Measurements from ENCODE around the gene TACR1. TPM values are rescaled to one million over a fixed set of nuclear protein-coding genes. Genes with fewer than 3 reads are reported as not detected.

The TACR1 gene
- total and polyA plus RNA-seq, 2 of the 8 experiments (the other 6 are each of a cell fraction or from before 2014, with no cell fraction given) = 0.09 to 0.37 TPM

DNA sequence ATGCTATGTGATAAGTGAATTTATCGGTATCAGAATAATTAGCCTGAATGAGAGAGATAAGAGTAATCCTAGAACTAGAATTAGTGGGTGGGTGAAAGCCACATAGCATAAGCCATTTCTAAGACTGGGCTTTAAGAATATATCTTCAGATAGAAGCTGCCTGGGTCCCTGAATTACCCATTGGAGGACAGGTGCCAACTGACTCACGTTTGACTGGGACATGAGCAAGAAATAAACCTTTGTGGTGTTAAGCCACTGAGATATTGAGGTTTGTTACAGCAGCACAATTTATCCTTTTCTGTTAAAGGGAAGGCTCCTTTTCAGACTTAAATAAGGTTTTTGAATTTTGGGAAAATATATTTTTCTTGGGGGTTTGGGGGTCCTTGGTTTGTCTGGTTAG is 145.0 kb downstream of the TACR1 start (continued):
- TF ChIP-seq, protein P1, sequence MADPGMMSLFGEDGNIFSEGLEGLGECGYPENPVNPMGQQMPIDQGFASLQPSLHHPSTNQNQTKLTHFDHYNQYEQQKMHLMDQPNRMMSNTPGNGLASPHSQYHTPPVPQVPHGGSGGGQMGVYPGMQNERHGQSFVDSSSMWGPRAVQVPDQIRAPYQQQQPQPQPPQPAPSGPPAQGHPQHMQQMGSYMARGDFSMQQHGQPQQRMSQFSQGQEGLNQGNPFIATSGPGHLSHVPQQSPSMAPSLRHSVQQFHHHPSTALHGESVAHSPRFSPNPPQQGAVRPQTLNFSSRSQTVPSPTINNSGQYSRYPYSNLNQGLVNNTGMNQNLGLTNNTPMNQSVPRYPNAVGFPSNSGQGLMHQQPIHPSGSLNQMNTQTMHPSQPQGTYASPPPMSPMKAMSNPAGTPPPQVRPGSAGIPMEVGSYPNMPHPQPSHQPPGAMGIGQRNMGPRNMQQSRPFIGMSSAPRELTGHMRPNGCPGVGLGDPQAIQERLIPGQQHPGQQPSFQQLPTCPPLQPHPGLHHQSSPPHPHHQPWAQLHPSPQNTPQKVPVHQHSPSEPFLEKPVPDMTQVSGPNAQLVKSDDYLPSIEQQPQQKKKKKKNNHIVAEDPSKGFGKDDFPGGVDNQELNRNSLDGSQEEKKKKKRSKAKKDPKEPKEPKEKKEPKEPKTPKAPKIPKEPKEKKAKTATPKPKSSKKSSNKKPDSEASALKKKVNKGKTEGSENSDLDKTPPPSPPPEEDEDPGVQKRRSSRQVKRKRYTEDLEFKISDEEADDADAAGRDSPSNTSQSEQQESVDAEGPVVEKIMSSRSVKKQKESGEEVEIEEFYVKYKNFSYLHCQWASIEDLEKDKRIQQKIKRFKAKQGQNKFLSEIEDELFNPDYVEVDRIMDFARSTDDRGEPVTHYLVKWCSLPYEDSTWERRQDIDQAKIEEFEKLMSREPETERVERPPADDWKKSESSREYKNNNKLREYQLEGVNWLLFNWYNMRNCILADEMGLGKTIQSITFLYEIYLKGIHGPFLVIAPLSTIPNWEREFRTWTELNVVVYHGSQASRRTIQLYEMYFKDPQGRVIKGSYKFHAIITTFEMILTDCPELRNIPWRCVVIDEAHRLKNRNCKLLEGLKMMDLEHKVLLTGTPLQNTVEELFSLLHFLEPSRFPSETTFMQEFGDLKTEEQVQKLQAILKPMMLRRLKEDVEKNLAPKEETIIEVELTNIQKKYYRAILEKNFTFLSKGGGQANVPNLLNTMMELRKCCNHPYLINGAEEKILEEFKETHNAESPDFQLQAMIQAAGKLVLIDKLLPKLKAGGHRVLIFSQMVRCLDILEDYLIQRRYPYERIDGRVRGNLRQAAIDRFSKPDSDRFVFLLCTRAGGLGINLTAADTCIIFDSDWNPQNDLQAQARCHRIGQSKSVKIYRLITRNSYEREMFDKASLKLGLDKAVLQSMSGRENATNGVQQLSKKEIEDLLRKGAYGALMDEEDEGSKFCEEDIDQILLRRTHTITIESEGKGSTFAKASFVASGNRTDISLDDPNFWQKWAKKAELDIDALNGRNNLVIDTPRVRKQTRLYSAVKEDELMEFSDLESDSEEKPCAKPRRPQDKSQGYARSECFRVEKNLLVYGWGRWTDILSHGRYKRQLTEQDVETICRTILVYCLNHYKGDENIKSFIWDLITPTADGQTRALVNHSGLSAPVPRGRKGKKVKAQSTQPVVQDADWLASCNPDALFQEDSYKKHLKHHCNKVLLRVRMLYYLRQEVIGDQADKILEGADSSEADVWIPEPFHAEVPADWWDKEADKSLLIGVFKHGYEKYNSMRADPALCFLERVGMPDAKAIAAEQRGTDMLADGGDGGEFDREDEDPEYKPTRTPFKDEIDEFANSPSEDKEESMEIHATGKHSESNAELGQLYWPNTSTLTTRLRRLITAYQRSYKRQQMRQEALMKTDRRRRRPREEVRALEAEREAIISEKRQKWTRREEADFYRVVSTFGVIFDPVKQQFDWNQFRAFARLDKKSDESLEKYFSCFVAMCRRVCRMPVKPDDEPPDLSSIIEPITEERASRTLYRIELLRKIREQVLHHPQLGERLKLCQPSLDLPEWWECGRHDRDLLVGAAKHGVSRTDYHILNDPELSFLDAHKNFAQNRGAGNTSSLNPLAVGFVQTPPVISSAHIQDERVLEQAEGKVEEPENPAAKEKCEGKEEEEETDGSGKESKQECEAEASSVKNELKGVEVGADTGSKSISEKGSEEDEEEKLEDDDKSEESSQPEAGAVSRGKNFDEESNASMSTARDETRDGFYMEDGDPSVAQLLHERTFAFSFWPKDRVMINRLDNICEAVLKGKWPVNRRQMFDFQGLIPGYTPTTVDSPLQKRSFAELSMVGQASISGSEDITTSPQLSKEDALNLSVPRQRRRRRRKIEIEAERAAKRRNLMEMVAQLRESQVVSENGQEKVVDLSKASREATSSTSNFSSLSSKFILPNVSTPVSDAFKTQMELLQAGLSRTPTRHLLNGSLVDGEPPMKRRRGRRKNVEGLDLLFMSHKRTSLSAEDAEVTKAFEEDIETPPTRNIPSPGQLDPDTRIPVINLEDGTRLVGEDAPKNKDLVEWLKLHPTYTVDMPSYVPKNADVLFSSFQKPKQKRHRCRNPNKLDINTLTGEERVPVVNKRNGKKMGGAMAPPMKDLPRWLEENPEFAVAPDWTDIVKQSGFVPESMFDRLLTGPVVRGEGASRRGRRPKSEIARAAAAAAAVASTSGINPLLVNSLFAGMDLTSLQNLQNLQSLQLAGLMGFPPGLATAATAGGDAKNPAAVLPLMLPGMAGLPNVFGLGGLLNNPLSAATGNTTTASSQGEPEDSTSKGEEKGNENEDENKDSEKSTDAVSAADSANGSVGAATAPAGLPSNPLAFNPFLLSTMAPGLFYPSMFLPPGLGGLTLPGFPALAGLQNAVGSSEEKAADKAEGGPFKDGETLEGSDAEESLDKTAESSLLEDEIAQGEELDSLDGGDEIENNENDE (IDR thresholded peaks at IDR 0.05; ENCODE audit: insufficient replicate concordance, low read length) = no peak
- TF ChIP-seq TBP (IDR thresholded peaks at IDR 0.05; ENCODE audit: low read depth, low read length) (no peak), SP1 (IDR thresholded peaks at IDR 0.05; ENCODE audit: low read depth, low read length) (no peak), CHD1 (IDR thresholded peaks at IDR 0.05; ENCODE audit: low read depth, low read length) (no peak)

Measured in H1 (cell line).